ENCODE data around the gene FAM98C.

DNA sequence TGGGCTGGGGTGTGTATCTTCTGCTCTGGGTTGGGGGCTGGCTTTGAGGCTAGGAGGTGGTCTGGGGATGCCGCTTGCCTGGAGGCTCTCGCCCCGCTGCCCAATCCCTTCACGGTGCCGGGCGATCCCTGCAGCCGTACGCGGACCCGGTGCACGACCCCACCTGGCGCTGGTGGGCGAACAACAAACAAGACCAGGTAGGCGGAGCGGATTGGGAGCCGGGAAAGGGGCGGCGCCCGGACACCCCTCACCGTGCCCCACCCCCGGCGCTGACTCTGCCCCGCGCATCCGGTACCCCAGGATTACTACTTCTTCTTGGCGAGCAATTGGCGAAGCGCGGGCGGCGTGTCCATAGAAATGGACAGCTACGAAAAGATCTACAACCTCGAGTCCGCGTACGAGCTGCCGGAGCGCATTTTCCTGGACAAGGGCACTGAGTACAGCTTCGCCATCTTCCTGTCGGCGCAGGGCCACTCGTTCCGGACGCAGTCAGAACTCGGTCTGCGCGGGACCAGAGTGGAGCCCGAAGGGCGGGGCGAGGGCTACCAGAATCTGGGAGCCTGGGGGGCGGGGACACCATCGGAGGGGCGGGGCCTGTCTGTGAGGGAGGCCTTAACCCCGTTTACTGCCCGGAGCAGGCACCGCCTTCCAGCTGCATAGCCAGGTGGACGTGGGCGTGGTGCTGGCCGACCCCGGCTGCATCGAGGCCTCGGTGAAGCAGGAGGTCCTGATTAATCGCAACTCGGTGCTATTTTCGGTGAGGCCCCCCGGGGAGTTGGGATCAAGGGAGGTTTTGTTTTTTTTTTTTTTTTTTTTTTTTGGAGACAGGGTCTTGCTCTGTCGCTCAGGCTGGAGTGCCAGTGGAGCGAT lies 40.6 kb upstream of the FAM98C start:
- TF ChIP-seq, protein P1, sequence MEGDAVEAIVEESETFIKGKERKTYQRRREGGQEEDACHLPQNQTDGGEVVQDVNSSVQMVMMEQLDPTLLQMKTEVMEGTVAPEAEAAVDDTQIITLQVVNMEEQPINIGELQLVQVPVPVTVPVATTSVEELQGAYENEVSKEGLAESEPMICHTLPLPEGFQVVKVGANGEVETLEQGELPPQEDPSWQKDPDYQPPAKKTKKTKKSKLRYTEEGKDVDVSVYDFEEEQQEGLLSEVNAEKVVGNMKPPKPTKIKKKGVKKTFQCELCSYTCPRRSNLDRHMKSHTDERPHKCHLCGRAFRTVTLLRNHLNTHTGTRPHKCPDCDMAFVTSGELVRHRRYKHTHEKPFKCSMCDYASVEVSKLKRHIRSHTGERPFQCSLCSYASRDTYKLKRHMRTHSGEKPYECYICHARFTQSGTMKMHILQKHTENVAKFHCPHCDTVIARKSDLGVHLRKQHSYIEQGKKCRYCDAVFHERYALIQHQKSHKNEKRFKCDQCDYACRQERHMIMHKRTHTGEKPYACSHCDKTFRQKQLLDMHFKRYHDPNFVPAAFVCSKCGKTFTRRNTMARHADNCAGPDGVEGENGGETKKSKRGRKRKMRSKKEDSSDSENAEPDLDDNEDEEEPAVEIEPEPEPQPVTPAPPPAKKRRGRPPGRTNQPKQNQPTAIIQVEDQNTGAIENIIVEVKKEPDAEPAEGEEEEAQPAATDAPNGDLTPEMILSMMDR (IDR thresholded peaks at IDR 0.05), result no peak
- TF ChIP-seq POLR2A (IDR thresholded peaks at IDR 0.05), result no peak
